NOMO-1 (cell line): ENCODE results near the gene IFI44L.

ENCODE experiments used
- DNase-seq, 2 experiments: peaks; one replicate each; lab custom pipeline; 2025; ENCODE audit not compliant: unreplicated experiment in 2 of 2; lab: John Stamatoyannopoulos, UW

IFI44L gene

DNA sequence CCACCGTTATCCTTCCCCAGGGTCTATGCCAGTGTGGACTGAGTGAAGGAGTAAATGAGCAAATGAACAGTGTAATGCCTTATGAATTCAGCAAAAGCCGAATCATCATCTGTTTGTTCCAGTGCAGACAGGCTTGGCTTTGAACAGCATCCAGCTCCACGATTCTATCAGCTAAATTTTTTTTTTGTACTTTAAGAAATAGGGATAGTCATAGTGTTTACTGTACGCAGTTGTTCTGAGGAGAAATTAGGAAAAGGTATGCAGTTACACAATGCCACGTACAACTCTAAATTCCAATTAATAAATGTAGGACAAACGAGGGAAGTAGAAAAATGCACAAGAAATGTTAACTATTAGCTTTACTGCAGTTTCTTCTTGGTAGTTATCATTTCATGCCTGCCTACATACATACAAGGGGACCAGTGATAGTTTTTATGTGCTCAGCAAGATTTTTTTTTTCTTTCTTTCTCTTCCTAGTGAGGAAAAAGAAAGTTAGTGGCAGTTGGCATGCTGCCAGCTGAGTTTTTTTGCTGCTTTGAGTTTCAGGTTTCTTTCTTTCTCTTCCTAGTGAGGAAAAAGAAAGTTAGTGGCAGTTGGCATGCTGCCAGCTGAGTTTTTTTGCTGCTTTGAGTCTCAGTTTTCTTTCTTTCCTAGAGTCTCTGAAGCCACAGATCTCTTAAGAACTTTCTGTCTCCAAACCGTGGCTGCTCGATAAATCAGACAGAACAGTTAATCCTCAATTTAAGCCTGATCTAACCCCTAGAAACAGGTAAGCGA is at the start of gene IFI44L:
Gene IFI44L (plus strand): TSS at position 646 of the 777 bp plus-strand sequence. CDS start 7,468 bp downstream, outside the sequence.
- no peak for DNase-seq

DNA sequence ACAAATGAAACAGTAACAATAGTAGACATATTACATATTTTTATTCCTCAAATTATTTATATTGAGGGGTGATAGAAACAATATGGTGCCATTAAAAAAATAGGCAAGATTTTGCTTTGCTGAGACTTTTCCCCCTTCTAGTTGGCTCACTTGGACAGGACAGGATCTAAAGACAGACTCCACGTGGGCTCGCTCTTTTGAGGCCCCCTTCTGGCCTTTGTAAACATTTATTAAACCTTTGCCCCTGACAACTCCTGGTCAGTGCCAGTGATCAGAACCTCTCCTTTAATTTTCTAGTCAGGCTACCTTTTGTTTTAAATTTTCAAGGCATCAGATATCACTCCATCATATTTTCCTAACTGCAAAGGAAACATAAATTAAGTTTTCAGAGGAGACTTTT is 49.7 kb upstream of the IFI44L start:
- DNase-seq = no peak

DNA sequence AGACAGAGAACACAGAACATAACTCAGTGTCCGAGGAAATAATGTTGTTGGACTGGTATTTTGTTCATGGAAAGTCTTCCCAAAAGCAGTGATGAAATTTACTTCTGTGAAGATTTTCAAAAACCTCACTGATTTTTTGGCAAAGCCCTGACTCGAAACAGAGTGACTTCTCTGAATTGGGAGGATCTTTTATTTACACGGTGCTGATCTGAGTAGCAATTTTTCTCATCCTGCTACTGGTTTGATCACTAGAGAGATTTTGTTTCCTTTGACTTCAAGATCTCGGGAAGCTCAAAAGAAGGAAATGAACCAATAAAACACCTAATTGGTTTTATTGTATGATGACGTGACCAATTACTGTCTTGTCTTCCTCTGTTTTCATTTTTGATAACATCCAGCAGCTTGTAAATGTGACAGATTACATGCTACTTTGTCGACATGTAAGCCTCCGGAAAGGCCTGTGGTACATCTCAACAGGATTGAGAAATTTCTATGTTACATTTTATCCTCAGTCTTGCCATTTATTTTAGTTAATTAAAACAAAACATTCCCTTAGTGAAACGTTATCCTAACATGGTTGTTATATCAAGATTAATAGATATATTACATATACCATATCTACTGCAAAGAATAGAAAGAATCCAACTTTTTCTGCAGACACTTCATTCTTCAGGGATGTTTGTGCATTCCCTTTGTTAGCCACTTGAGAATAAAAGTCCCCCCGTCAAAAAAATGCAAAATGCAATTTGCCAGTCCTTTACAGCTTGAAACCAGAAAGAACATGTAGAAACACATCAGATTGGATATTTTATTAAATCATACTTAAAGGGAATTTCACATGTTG is 42.8 kb upstream of the IFI44L start:
- DNase-seq = no peak

DNA sequence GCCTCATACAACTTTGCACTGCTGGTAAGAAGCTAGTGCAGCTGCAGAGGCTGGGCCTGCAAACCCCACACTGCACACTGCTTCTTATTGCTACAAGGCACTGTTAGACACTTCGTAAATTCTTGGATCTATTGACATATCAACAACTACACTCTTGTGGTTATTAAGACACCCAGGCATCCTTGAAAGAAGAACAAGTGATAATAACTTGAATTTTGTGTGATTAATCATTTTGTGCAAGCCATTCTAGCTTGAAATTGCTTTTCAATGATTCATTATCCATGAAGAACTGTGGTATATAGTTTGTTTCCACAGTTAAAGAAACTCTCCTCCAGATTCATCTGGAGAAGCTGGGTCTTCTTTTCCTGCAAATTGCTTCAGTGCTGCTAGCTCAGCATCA is 33.7 kb upstream of the IFI44L start:
- DNase-seq = no peak

DNA sequence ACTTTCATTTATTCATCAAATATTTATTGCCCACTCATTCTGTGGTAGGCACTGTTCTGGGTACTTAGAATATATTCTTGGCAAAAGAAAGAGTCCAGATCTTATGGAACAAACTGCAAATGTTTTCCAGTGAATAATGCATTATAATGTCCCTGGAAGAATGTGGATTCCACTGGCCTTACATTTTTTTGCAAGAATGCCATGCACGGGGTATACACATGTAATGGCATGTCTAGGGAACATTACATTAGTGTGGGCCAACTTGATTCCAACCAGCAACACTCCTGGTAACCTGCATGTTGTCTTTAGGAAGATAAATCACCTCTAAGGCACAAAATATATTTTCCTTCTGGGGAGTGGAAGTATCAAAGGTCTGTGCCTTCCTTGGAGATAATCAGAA is 33.0 kb upstream of the IFI44L start:
- no peak for DNase-seq

DNA sequence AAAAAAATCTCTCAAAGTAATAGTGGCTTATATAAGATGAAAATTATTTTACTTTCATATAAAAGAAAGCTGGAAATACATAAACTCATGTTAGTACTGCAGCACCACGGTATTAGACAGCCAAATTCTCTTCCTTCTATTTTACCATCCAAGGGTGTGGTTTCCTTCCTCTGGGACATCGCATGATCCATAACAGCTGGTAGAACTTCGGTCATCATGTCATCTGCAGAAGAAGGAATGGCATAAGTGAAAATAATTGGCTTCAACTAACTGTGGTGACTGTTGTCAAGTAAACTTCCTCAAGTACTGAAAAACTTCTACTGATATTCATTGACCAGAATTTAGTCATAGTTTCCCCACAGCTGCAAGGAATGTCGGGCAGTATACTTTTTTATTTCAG is 28.3 kb upstream of the IFI44L start:
- DNase-seq = no peak

DNA sequence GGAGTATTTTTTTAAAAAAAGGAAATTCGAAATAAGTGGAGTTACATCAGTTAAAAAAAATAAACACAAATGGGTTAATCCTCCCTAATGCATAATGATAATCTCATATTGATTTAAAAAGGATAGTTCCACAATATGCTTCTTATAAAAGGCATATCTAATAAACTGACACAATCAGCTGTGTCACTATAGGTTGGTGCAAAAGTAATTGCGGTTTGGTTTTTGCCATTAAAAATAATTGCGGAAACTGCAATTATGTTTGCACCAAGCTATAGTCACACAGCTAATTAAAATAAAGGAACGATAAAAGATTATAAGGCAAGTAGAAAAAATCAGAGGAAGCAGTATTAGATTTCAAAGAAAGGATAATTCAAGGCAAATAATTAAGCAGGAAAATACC is 21.0 kb upstream of the IFI44L start:
- no peak for DNase-seq

DNA sequence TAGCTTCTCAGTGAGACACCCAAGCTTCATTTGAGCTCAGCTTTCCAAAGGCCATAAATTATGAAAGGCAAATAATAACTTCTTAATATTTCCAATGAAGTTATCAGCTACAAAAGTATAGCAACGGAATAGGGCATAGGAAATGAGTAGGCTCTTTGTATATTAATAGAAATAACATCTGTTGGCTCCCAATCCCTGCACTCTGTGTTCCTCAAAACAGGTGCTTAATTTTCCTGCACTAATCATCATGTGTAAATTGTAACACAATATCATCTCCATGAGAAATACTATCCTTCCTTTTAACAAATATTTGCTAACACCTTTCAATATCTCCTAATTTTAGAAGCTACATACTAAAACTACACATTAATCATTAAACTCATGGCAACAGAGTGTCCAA is 19.2 kb upstream of the IFI44L start:
- no peak for DNase-seq

DNA sequence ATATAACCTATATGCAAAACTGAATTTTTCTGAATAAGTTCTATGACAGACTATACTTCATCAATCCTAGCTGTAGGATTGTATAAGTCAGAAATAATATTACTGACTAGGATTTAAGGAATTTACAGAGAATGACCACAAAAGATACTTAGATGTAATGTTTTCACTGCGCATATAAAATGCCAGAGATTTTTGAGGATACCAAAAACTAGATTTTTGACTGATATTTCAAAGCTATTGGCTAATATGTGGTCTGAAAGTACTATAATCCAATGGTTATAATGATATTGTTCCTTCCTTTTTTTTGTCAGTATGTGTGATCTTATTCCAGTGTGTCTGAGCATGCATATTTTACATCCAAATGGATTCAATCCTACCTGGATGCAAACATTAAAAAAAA is 17.0 kb upstream of the IFI44L start:
- DNase-seq = no peak

DNA sequence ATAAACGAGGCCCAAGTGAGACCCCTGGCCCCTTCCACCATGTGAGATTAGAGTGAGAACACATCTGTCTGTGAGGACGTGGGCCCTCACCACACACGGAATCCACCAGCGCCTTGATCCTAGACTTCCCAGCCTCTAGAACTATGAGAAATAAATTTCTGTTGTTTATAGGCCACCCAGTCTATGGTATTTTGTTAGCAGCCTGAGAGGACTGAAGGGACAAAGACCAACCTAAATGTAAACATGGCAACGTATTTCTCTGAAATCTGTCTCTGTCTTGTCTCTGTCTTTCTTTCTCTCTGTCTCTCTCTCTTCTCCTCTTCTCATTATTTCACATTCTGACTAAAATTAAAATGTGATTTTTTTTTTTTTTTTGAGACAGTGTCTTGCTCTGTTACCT is 15.6 kb upstream of the IFI44L start:
- DNase-seq = no peak

DNA sequence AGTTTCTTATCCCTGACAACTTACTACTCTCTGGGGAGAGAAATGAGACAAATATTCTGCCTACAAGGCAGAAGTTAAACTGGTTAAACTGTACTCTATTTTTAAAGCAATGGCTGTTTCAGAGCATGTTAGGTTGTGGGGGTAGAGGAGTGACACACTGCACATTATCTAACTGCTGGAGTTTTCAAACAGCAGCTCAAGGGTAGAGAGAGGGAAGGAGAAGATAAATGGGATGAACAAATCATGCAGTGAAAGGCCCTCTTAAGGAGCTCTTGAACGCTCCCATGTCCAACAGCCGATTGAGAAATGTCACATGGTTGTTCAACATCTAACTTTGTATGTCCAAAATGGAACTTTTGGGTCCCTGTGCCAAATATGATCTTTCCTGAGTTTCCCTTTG is 14.0 kb upstream of the IFI44L start:
- DNase-seq = no peak

DNA sequence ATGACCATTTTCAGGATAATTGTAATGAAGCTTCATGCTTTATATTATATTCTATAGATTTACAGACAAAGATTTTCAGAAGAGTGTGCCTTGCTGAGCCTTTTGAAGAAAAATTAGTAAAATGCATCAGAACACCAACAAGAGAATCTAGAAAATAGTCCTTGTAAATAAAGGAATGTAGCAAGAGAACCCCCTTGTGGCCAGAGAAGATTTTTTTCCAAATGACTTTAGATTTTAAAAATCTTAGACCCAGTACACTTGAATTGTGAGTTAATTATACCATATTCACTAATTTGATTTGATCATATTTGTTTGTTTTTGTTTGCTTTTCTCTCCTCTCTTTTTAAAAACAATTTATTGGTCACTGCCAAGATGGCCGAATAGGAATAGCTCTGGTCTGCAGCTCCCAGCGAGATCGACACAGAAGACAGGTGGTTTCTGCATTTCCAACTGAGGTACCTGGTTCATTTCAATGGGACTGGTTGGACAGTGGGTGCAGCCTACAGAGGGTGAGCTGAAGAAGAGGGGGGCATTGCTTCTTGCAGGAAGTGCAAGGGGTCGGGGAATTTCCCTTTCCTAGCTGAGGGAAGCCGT is 12.8 kb upstream of the IFI44L start:
- peak in 1 of 2 experiments; percentile 12 for DNase-seq

DNA sequence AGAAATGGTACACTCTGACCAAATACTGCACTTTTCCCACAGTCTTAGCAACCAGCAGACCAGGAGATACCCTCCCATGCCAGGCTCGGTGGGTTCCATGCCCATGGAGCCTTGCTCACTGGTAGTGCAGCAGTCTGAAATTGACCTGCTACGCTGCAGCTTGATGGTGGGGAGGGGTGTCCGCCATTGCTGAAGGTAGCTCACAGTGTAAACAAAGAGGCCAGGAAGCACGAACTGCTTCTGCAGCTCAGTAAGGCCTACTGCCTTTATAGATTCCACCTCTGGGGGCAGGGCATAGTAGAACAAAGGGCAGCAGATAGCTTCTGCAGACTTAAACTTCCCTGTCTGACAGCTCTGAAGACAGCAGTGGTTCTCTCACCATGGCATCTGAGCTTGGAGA is 12.3 kb upstream of the IFI44L start:
- DNase-seq = no peak

DNA sequence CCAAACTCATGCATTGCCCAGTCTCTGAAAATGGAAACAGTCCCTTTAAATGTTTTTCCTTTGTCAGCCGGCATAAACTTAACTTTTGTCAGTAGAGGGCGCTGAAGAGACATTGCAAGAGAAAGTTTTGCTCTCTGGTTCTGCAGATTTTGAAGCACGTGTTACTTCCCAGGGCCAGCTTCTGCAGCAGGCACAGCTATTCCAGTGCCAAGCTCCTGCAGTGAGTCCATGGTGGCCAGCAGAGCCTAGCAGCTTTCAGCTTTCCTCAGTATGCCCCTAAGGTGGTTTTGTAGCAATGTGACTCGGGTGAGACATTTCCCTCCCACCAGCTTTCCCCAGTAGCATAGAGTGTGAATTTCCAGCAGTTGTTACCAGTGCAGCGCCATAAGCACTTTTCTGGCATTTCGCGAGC is 2.6 kb upstream of the IFI44L start:
- peak; percentile 28 to 66 for DNase-seq

DNA sequence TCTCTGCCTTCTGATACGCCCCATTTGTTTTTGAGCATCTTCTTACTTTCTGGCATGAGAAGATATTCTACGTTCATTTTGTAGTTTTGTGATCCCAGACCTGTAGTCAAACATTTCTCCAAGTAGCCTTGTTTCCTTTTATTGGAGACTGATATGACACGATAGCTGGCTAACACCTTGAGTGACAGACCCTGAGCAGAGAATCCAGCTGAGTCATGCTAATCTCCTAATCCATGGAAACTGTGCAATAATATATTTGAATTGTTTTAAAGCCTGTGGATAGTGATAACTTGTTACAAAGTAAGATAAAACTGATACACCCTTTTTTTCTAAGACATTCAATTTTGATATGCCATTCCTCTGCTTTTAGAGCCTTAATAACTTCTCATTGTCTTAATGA is 1.2 kb upstream of the IFI44L start:
- no peak for DNase-seq

DNA sequence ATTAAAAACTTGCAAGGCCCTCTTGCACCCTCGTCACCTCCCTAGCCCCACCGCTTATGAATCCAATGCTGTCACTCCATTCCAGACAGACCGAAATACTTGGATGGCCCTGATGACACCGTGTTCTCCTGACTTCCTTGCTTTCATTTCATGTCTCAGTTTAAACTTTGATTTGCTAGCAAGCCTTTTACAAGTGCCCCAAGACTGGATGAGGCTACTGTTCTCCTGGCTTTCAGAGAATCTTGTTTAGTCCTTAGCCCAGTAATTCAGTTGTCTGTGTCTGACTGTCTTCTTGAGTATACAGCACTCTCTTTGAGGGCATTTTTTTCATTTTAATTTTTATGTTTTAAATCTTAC is 824 bp upstream of the IFI44L start:
- DNase-seq = no peak

DNA sequence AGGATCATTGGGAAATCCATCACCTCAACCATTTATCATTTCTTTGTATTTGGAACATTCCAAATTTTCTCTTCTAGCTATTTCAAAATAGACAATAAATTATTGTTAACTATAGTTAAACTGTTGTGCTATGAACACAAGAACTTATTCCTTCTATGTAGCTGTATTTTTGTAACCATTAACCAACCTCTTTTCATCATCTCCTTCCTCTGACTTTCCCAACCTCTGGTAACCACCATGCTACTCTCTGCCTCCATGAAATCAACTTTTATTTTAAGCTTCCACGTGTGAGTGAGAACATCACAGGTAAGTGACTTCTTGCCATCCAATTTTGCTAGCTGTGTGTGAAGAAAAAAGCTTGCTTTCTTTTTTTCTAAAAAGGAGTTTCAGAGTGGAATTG is 418 bp downstream of the IFI44L start:
- no peak for DNase-seq

DNA sequence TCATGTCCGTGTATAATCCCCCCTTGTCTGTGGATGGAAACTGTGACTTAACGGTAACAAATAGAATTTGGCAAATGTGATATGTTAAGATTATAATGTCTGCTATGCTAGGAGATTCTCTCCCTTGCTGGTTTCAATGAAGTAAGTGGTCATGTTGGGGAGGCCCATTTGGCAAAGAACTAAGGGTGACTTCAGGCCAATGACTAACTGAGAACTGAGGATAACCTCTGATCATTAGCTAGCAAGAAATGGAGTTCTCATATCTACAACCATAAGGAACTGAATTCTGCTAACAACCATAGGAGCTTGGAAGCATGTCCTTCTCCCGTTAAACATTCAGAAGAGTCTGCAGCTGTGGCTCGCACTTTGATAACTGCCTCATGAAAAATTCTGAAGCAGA is 2.3 kb downstream of the IFI44L start:
- DNase-seq = no peak

DNA sequence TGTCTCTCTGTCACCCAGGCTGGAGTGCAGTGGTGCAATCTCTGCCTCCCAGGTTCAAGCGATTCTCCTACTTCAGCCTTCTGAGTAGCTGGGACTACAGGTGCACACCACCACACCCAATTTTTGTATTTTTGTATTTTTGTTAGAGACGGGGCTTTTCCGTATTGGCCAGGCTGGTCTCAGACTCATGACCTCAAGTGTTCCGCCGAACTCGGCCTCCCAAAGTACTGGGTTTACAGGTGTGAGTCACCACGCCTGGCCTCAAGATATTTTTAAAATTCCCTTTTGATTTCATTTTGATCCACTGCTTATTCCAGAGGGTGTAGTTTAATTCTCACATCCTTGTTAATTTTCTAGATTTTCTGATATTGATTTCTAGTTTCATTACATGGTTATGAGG is 3.8 kb downstream of the IFI44L start:
- DNase-seq = no peak

DNA sequence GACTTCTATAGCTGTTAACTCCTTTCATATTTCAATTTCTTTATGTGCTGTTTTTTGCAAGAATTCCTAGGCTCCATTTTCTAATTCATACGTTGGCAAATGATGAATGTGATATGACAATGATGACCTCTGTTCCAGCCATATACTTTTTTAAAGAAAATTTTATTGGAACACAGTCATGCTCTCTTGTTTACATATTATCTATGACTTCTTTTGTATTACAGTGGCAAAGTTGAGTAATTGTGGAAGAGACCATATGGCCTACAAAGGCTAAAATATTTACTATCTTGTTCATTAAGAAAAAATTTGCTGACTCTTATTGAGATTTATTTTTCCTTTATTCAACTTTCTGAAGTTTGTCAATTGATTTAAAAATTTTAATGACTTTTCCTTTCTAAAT is 7.1 kb downstream of the IFI44L start:
- DNase-seq = no peak

DNA sequence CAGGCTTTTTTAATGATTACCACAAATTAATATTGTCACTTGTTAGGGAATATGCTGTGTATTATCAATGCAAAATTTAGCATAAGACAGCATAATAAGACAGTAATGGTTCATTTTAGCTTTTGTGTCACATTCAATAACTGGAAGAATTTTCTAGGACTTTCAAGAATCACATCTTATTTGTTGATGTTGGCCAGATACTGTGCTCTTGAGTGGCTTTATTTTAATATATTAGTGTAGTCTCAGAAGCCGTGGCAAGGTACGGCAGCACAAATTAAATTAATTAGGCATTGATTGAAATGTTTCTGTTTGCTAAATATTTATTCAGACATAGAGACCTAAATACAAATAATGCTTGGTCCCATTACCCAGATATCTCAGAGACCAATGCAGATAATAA is 10.4 kb downstream of the IFI44L start:
- DNase-seq = no peak

DNA sequence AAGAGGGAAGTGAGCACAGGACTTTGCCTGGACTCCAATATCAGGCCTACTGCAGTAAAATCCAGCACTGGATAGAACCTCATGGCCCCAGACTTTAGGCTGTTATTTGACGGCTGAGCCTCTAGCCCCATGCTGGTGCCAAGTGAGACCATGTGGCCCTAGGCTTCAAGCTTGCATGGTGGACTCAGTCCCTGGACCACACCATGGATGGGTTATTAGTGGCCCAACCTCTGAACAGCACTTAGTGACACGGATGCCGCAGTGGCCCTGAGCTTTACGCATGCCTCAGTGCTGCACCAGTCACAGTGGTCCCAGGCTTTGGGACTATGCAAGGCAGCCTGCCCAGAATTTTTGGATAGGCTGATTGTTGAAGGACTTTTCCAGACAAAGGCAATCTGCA is 13.0 kb downstream of the IFI44L start:
- no peak for DNase-seq
